CD4-positive, alpha-beta T cell treated with Interferon alpha-2 for 1 hour (primary cell): ENCODE measurements around the gene GLIS1.

Experiments
- DNase-seq, 2 donors: peaks; one replicate each; pipeline ENCODE4 v3.0.0-alpha.2; 2020 to 2022

The GLIS1 gene

GRCh38 chr1:53541761-53542550 is 197.0 kb downstream of the GLIS1 start:
- DNase-seq: no peak

GRCh38 chr1:53541263-53541625 is 197.7 kb downstream of the GLIS1 start:
- no peak for DNase-seq

- no peak for DNase-seq
These were observed 198.2 kb downstream of the GLIS1 start for GRCh38 chr1:53540604-53541262.

- DNase-seq: no peak
These were observed 199.0 kb downstream of the GLIS1 start for GRCh38 chr1:53539711-53540603.

- no peak for DNase-seq
These were observed 199.7 kb downstream of the GLIS1 start for GRCh38 chr1:53539226-53539625.

GRCh38 chr1:53536606-53537005 is 202.4 kb downstream of the GLIS1 start:
- DNase-seq: no peak

GRCh38 chr1:53535846-53536245 is 203.1 kb downstream of the GLIS1 start:
- no peak for DNase-seq

- no peak for DNase-seq
These were observed 203.7 kb downstream of the GLIS1 start for GRCh38 chr1:53535226-53535625.

- DNase-seq: no peak
These were observed 206.1 kb downstream of the GLIS1 start for GRCh38 chr1:53532912-53533311.

GRCh38 chr1:53532377-53532776 is 206.6 kb downstream of the GLIS1 start:
- DNase-seq: no peak

GRCh38 chr1:53530550-53530949 is 208.4 kb downstream of the GLIS1 start:
- DNase-seq: no peak

- DNase-seq: no peak
These were observed 209.4 kb downstream of the GLIS1 start for GRCh38 chr1:53529555-53529954.

GRCh38 chr1:53527368-53527767 is 211.6 kb downstream of the GLIS1 start:
- DNase-seq: no peak

- no peak for DNase-seq
These were observed 212.4 kb downstream of the GLIS1 start for GRCh38 chr1:53526451-53527101.

GRCh38 chr1:53525595-53525994 is 213.4 kb downstream of the GLIS1 start:
- DNase-seq: no peak

- DNase-seq: no peak
These were observed 214.3 kb downstream of the GLIS1 start for GRCh38 chr1:53524428-53525375.

GRCh38 chr1:53521924-53522552 is 216.9 kb downstream of the GLIS1 start:
- no peak for DNase-seq

GRCh38 chr1:53520481-53520880 is 218.5 kb downstream of the GLIS1 start:
- DNase-seq: no peak

- no peak for DNase-seq
These were observed 219.5 kb downstream of the GLIS1 start for GRCh38 chr1:53519421-53519820.

GRCh38 chr1:53518775-53519174 is 220.2 kb downstream of the GLIS1 start:
- no peak for DNase-seq

GRCh38 chr1:53517821-53518352 is 221.1 kb downstream of the GLIS1 start:
- no peak for DNase-seq
